Trophoblast cell (in vitro differentiated cells and primary cell): Measurements from ENCODE around the gene LRRC74B.

Experiments used
- DNase-seq, 2 donors: peaks; one replicate each; pipeline ENCODE4 v3.0.0-alpha.2; 2016
- H2AFZ ChIP-seq: 2 replicates; pipeline ENCODE4 v1.6.1; 2013; ENCODE audit warnings: low read length, moderate library complexity, mild to moderate bottlenecking; ENCODE audit not compliant: insufficient read depth, poor library complexity
- H2AK5ac ChIP-seq: 2 replicates; pipeline ENCODE4 v1.6.1; 2013; ENCODE audit warnings: mild to moderate bottlenecking, low read length
- H2BK120ac ChIP-seq: 2 replicates; pipeline ENCODE4 v1.6.1; 2013; ENCODE audit warnings: low read length, mild to moderate bottlenecking, moderate library complexity; ENCODE audit not compliant: insufficient read depth, poor library complexity
- H2BK12ac ChIP-seq: 2 replicates; pipeline ENCODE4 v1.6.1; 2013; ENCODE audit warnings: mild to moderate bottlenecking, low read length, moderate library complexity
- H2BK5ac ChIP-seq: 2 replicates; pipeline ENCODE4 v1.6.1; 2013; ENCODE audit warnings: low read length, low read depth, moderate library complexity, mild to moderate bottlenecking; ENCODE audit not compliant: poor library complexity
- H3K14ac ChIP-seq: 2 replicates; pipeline ENCODE4 v1.6.1; 2013; ENCODE audit warnings: mild to moderate bottlenecking, low read length
- H3K18ac ChIP-seq: 2 replicates; pipeline ENCODE4 v1.6.1; 2013; ENCODE audit warnings: mild to moderate bottlenecking, low read length
- H3K23ac ChIP-seq: 2 replicates; pipeline ENCODE4 v1.6.1; 2013; ENCODE audit warnings: low read length
- H3K27ac ChIP-seq: 2 replicates; pipeline ENCODE4 v1.5.1; 2013; ENCODE audit warnings: low read depth, mild to moderate bottlenecking, inconsistent platforms, low read length, moderate library complexity
- H3K27me3 ChIP-seq: 2 replicates; pipeline ENCODE4 v1.6.1; 2013; ENCODE audit warnings: inconsistent platforms, mild to moderate bottlenecking, low read length, moderate library complexity; ENCODE audit not compliant: insufficient read depth
- H3K36me3 ChIP-seq, 2 experiments: 1 replicate in 1 of 2; 2 replicates in 1 of 2; pipeline ENCODE4 v1.6.1; 2013; ENCODE audit warnings: low read length in 2 of 2, mild to moderate bottlenecking in 2 of 2, moderate library complexity in 1 of 2; ENCODE audit not compliant: insufficient read depth in 2 of 2, control insufficient read depth in 1 of 2
- H3K4ac ChIP-seq: 2 replicates; pipeline ENCODE4 v1.6.1; 2013; ENCODE audit warnings: low read depth, mild to moderate bottlenecking, low read length, moderate library complexity
- H3K4me1 ChIP-seq, 2 experiments: 1 replicate in 1 of 2; 2 replicates in 1 of 2; pipeline ENCODE4 v1.6.1; 2013; ENCODE audit warnings: low read length in 2 of 2, mild to moderate bottlenecking in 2 of 2, moderate library complexity in 1 of 2; ENCODE audit not compliant: insufficient read depth in 2 of 2, control insufficient read depth in 1 of 2
- H3K4me2 ChIP-seq: 2 replicates; pipeline ENCODE4 v1.6.1; 2013; ENCODE audit warnings: inconsistent platforms, mild to moderate bottlenecking, low read length, moderate library complexity
- H3K4me3 ChIP-seq: 2 replicates; pipeline ENCODE4 v1.5.1; 2013; ENCODE audit warnings: mild to moderate bottlenecking, low read depth, low read length, inconsistent platforms
- H3K79me1 ChIP-seq: one replicate; pipeline ENCODE4 v1.6.1; 2013; ENCODE audit warnings: low read length
- H3K79me2 ChIP-seq: 2 replicates; pipeline ENCODE4 v1.6.1; 2013; ENCODE audit warnings: low read length, mild to moderate bottlenecking; ENCODE audit not compliant: control insufficient read depth, insufficient read depth, poor library complexity
- H3K9ac ChIP-seq: 2 replicates; pipeline ENCODE4 v1.6.1; 2013; ENCODE audit warnings: mild to moderate bottlenecking, low read length
- H3K9me3 ChIP-seq: 2 replicates; pipeline ENCODE4 v1.6.1; 2013; ENCODE audit warnings: low read depth, mild to moderate bottlenecking, control low read depth, inconsistent platforms, low read length; ENCODE audit not compliant: insufficient read depth
- H4K12ac ChIP-seq: 2 replicates; pipeline ENCODE4 v1.6.1; 2013; ENCODE audit warnings: low read depth, mild to moderate bottlenecking, low read length, moderate library complexity
- H4K8ac ChIP-seq: 2 replicates; pipeline ENCODE4 v1.6.1; 2013; ENCODE audit warnings: low read depth, mild to moderate bottlenecking, low read length, moderate library complexity
- H4K91ac ChIP-seq: one replicate; pipeline ENCODE4 v1.6.1; 2013; ENCODE audit warnings: low read depth, mild to moderate bottlenecking, low read length, moderate library complexity
- WGBS: extraction: QIAGEN DNeasy Blood & Tissue Kit; methylation state at CpG from one replicate; pipeline ENCODE4 v1.1.7; 2013; ENCODE audit warnings: missing lambda C conversion rate; ENCODE audit not compliant: insufficient read length, insufficient coverage; ENCODE audit errors: extremely low coverage; 5-methylcytosine and 5-hydroxymethylcytosine counted together

Gene LRRC74B

DNA sequence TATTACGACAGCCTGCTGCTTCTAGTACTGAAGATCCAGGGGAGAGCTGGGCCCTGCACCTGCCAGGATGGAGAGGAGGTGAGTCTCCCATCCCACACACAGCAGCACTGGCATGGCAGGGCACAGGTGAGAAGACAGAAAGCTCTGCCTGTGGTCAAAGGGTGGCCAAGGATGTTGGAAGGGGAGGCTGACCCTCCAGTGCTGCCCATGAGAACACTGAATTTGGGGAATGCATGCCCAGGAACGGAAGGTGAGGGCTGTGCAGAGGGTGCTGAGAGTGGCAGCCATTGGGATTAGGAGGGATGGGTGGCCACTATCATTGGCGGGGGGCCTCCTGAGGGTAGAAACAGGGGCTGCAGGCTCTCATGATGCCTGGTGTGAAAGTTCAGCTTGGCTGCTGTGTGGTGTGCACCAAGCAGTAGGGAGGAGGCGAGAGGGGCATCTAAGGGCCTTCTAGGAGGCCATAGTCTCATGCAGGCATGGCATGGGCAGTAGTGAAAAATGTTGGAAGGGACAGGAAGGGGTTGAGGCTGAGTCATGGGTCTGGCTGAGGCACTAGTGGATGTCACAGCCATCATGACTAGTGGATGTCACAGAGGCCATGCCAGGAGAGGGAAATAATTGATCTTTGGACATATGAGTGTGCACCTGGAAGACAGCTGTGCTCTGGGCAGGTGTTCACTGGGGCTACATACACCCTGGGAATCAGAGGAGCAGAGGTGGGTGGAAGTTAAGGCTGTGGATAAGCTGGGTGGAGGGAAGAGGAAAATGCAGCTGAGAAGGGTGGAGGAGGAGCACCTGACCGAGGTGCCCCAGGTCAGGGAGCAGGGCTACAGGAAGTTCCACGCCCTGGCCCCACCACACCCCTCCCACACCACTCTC lies 2.5 kb upstream of the LRRC74B start:
- no peak overlapping the region for H3K14ac ChIP-seq
- no peak overlapping the region for H2BK12ac ChIP-seq
- H3K79me2 ChIP-seq = no peaks in the 10 kb centered on the region
- H3K4ac ChIP-seq = no peak overlapping the region
- no peak overlapping the region for H2AK5ac ChIP-seq
- H2BK5ac ChIP-seq = no peak overlapping the region
- H4K8ac ChIP-seq = no peak overlapping the region
- H3K36me3 ChIP-seq = no peaks in the 10 kb centered on the region
- no peak overlapping the region for H3K27ac ChIP-seq
- no peak overlapping the region for H3K23ac ChIP-seq
- DNase-seq = peak in 1 of 2 donors; percentile 44
- no peak overlapping the region for H2AFZ ChIP-seq
- H3K18ac ChIP-seq = no peak overlapping the region
- H3K79me1 ChIP-seq = peaks cover 6% of the 10 kb centered on the region
- no peak overlapping the region for H2BK120ac ChIP-seq
- H3K4me3 ChIP-seq = no peak overlapping the region
- H3K27me3 ChIP-seq = no peaks in the 10 kb centered on the region
- no peak overlapping the region for H4K12ac ChIP-seq
- no peak overlapping the region for H3K9ac ChIP-seq
- no peak overlapping the region for H4K91ac ChIP-seq
- no peak overlapping the region for H3K4me2 ChIP-seq
- WGBS = no CpG with 5 or more reads among the region's 6 CpGs
- no peaks in the 10 kb centered on the region for H3K9me3 ChIP-seq
- peaks cover 8 to 12% of the 10 kb centered on the region in 2 experiments for H3K4me1 ChIP-seq

DNA sequence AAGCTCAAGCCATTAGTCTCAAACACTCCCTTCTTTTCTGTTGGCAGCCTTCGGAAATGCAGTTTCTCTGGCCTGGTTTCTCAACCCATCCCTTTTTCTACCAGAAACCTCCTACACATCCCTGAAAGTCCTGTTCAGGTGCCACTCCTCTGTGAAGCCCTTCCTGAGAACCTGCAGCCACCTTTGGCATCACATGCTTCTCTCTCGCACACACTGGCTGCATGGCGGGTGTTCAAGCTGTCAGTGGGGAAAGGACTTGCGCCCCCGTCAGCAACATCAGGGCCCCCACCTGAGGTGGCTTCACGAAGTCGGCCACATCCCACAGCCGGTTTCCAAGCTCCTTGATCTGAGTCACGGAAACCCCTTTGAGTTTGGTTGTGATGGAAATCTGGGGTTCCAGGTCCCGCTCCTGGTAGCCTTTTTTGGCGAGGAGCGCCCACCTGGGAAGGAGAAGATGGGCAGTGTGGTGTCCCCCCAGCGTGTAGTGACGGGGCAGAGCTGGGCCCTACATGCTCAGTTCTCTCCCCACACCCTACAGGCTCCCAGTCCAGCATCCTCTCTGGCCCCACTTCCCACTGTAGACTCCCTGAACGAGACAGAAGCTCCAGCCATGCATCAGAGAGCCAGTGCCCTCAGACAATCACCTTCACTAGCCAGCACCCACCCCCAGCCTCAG lies 1.7 kb upstream of the LRRC74B start:
- Histone ChIP-seq H3K4ac (no peak overlapping the region), H4K91ac (no peak overlapping the region), H3K23ac (no peak overlapping the region), H2BK12ac (no peak overlapping the region), H3K9me3 (no peaks in the 10 kb centered on the region), H3K4me3 (no peak overlapping the region), H3K27me3 (no peaks in the 10 kb centered on the region), H4K12ac (no peak overlapping the region), H3K4me1 (peaks cover 6 to 9% of the 10 kb centered on the region in 2 experiments), H3K36me3 (no peaks in the 10 kb centered on the region), H2BK5ac (no peak overlapping the region), H3K4me2 (no peak overlapping the region), H3K27ac (no peak overlapping the region), H3K14ac (no peak overlapping the region), H4K8ac (no peak overlapping the region), H2BK120ac (no peak overlapping the region), H2AFZ (no peak overlapping the region), H3K9ac (no peak overlapping the region), H2AK5ac (no peak overlapping the region), H3K79me2 (no peaks in the 10 kb centered on the region), H3K79me1 (peaks cover 2% of the 10 kb centered on the region), H3K18ac (no peak overlapping the region)
- no CpG with 5 or more reads among the region's 15 CpGs for WGBS
- DNase-seq = no peak

DNA sequence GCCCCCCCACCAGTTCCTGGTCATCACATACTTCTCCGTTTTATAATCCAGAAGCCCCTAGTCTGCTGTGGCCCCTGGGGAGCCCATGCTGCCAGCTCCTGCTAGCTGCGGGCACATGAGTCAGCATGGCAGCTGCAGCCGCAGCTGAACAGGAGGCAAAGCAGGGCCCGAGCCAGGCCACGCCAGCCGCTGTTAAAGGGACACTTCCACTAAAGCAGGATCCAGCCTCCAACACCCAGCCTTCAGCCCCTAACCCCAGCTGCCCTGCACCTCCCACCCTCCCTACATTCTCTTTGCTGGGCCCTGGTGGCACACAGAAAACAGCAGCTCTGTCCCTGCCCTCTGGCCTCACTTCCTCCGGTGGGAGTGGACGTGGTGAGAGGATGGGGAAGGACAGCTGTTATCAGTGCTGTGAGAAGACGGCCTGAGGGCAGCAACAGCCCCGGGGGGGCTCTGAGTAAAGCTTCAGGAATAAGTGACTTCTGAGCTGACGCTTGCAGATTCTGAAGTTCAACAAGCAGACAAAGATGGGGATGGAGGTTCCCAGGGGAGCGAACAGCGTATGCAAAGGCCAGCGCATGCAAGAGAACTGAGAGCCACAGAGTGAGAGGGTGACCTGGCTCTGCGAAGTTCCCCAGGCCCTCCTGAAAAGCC lies 688 bp upstream of the LRRC74B start:
- no CpG with 5 or more reads among the region's 15 CpGs for WGBS
- no peak overlapping the region for H3K14ac ChIP-seq
- peak overlapping the region; percentile 100 for H3K4me2 ChIP-seq
- no peak overlapping the region for H4K8ac ChIP-seq
- no peaks in the 10 kb centered on the region for H3K79me1 ChIP-seq
- H3K9ac ChIP-seq = no peak overlapping the region
- no peak overlapping the region for H4K91ac ChIP-seq
- H3K4ac ChIP-seq = no peak overlapping the region
- no peak overlapping the region for H3K18ac ChIP-seq
- H3K4me1 ChIP-seq = peaks cover 6 to 9% of the 10 kb centered on the region in 2 experiments
- H3K23ac ChIP-seq = no peak overlapping the region
- no peak overlapping the region for H2AFZ ChIP-seq
- no peak overlapping the region for H2AK5ac ChIP-seq
- no peaks in the 10 kb centered on the region for H3K79me2 ChIP-seq
- no peak overlapping the region for H3K27ac ChIP-seq
- H2BK120ac ChIP-seq = no peak overlapping the region
- H3K9me3 ChIP-seq = no peaks in the 10 kb centered on the region
- no peak overlapping the region for H4K12ac ChIP-seq
- DNase-seq = peak; percentile 96 to 98
- H2BK12ac ChIP-seq = no peak overlapping the region
- no peaks in the 10 kb centered on the region for H3K36me3 ChIP-seq
- no peak overlapping the region for H2BK5ac ChIP-seq
- H3K4me3 ChIP-seq = peak overlapping the region; percentile 27
- no peaks in the 10 kb centered on the region for H3K27me3 ChIP-seq

DNA sequence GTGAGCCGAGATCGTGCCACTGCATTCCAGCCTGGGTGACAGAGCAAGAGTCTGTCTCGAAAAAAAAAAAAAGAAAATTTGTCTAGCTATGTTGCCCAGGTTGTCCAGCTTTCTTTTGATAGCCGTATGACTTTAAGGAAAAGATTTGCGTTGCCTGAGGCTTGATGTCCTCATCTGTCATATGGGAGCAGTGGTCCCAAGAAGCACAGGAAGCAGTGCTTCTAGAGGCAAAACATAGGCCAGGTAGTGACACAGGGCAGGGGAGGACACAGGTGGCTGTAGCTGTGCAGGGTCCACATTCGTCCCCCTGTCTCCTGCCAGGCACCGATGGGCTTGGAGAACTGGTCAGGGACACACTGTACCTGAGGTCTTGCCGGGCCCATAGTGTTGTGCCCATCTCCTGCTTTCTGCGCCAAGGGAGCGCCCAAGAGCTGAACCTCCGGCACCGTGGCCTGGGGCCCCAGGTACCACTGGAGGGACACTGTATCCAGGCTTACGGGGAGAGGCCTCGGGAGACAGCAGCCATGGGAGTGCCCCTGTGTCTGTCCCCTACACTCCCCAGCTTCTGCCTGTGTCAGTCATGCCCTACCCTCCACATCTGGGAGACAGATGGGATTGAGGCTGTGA lies 1.4 kb downstream of the LRRC74B start:
- Histone ChIP-seq H2AK5ac (no peak overlapping the region), H3K79me1 (no peaks in the 10 kb centered on the region), H2BK5ac (no peak overlapping the region), H3K14ac (no peak overlapping the region), H2BK120ac (no peak overlapping the region), H3K18ac (no peak overlapping the region), H4K91ac (no peak overlapping the region), H3K27ac (no peak overlapping the region), H3K4me1 (peaks cover 9 to 13% of the 10 kb centered on the region in 2 experiments), H3K9me3 (no peaks in the 10 kb centered on the region), H3K4ac (no peak overlapping the region), H2AFZ (no peak overlapping the region), H3K23ac (no peak overlapping the region), H3K79me2 (no peaks in the 10 kb centered on the region), H4K12ac (no peak overlapping the region), H3K4me3 (no peak overlapping the region), H2BK12ac (no peak overlapping the region), H3K36me3 (no peaks in the 10 kb centered on the region), H3K27me3 (no peaks in the 10 kb centered on the region), H4K8ac (no peak overlapping the region), H3K9ac (no peak overlapping the region), H3K4me2 (no peak overlapping the region)
- DNase-seq = peak; percentile 51 to 77
- WGBS = no CpG with 5 or more reads among the region's 14 CpGs
